GM21737 (cell line): ENCODE measurements around the gene POLR2E.

ENCODE experiments used
- ATAC-seq: cut with Tn5 transposase; IDR thresholded peaks from one replicate; pipeline ENCODE4 v1.9.1; 2021; ENCODE audit warnings: mild to moderate bottlenecking, moderate library complexity; ENCODE audit not compliant: unreplicated experiment

Gene POLR2E

DNA sequence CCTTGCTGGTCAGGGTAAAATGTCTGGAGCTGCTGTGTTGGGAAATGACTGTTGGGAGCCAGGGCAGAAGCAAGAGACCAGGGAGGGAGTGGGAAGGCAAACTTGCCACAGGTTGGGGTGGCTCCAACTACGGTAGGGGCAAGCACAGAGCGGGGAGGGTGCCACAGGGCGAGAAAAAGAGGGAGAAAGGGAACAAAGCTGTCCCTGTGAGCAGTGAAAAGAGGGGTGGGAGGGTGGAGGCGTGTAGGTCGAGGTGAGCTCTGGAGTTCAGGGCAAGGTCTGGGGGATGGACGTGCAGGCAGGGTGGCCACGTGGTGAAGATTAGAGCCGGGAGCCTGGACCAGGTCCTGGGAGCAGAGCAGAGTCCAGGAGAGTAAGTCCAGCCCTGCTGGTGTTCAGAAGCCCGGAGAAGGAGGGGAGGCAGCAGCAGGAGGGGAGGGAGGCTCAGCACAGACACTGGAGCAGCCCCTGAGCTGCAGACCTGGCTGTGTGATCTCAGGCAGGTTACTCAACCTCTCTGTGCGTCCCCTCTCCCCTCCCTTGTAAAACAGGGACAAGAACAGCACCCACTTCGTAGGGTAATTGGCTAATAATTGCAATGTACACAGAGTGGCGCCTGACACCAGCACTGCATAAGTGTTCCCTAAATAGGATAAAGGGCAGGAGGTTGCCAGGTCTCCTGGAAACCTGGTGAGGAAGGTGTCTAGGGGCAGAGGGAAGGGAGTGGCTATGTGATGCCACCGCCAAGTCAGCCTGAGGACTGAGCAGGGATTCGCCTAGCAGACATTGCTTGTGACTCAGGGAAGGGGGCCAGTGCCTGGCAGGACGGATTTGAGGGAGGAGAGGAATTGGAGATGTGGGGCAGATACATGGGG lies 3.2 kb upstream of the POLR2E start:
- ATAC-seq = no peak

DNA sequence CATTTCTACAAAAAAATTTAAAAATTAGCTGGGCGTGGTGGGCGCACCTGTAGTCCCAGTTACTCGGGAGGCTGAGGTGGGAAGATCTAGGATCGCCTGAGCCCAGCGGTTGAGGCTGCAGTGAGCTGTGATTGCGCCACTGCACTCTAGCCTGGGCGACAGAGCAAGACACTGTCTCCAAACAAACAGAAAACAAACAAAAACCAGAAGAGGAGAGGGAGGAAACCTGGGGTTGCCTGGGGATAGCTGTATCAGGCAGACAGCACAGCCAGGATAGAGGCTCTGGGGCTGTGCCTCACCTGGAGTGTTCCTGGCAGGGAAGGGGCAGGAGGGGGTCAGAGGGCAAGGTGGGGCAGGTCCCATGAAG lies 2.6 kb upstream of the POLR2E start:
- ATAC-seq = no peak

DNA sequence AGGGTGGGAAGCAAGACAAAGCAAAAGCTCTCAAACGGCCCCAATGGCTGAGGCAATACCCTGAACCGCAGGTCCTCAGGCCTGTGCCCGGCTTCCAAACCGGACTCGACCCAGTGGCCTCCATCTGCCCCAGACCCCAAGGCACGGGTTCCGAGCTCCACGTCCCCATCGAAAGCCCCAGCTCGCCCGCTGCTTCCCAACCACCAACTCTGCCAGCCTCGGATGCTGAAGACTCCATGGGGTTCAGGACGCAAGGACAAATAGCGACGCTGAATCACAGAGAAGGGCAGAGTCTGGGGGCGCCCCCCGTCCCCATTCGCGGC lies 559 bp downstream of the POLR2E start:
- no peak for ATAC-seq

DNA sequence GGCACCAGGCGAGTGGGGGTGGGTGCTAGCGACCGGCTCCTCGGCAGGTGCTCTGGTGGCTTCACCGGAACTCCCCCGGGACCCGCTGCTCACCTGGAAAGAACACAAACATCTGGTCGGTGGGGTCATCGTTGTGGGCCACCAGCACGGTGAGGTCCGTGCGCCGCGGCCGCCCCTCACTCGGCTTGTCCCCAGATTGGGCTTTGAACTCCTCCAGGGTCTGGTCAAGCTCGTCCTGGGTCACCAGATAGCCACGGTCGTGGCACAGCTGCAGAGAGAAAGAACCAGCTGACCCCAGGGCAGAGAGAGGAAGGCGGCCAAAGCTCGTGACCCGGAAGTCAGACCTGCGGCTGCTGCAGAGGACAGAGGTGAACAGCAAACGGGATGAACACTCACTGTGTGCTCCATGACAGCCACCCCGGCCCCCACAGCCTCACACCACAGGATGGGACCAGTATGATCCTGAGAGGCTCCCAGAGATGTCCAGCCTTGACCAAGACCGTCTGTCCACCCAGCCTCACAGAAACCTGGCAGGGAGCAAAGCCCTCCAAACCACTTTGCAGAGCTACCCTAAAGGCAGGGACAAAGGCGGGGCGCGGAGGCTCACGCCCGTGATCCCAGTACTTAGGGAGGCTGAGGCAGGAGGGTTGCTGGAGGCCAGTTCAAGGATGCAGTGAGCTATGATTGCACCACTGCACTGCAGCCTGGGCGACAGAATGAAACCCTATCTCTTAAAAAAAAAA lies 1.2 kb downstream of the POLR2E start:
- ATAC-seq = no peak

DNA sequence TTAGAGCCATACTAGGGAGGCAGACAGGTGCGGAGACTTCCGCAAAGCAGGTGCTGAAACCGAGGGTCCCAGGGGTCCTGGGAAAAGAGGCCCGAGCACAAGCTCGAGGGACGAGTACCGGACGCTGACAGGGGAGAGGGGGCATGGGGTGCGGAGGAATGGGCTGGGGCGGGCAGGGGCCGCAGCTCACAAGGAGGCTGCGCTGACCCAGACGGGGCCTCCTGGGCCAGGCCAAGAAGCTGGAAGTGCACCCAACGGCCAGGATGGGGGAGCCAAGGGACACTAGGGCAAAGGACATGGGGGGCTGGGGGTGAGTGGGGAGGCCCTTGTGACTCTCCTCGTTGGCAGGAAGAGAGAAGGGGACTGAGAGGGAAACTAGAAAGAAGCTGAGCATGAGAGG lies 1.8 kb downstream of the POLR2E start:
- no peak for ATAC-seq

DNA sequence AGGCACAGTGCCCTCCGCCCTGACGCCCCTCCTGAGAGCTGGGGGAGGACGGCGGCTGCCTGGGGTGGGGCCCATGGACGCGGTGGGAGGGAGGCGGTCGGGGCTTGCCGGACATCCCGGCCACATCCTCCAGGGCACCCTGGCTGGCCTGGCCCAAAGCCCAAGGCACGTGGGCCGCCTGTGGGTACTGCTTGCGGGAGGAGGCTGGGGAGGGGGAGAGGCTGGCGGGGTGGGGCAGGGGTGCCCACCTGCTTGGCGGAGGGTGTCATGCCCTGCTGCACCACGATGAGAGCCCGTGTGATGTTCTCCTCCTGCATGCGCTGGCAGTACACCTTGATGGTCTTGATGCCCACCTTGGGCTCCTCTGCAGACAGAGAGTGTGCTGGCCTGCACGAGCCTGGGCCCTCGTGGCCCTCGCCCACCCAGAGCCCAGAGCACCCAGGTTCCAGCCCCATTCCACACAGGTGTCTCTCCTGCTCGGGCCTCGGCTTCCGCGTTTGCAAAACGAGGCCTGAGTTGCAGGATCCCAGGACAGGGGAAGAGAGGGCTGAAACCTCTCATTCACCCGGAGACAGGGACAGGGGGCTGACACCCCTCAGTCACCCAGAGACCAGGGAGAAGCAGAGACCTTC lies 3.5 kb downstream of the POLR2E start:
- no peak for ATAC-seq

DNA sequence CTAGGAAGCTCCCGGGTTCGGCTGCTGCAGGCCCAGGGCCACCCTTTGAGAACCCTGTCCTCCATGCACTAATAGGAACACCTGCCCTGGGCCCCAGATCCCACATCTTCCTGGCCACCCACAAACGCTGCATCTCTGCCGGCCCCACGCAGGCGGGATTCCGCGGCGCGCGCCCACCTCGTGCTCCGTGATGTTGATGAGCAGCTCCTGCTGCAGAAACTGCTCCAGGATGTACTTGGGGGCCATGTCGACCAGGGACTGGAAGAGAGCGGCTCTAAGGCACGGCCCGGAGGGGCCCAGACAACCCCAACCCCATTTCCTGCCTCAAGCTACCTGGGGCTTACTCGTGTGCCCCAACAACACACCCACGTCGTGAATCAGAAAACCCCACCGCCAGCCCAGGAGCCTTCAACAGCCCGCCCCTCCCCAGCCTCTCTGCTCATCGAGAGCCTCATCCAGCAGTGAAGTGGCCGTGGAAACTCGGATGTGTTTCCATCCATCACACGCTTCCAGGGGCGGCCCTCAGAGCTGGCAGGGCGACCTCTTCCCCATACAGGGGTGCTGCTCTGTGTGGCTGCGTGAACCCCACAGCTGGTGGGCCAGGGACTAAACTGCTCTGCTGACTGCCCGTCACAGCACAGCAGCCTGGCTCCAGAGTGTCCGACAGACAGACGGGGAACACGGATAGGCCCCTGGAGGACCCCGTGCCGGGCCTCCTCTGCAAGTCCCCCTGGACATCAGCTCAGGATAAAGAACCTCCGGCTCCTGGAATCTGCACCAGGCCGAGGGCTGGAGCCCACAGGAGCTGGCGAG lies 4.2 kb downstream of the POLR2E start:
- ATAC-seq = no peak

DNA sequence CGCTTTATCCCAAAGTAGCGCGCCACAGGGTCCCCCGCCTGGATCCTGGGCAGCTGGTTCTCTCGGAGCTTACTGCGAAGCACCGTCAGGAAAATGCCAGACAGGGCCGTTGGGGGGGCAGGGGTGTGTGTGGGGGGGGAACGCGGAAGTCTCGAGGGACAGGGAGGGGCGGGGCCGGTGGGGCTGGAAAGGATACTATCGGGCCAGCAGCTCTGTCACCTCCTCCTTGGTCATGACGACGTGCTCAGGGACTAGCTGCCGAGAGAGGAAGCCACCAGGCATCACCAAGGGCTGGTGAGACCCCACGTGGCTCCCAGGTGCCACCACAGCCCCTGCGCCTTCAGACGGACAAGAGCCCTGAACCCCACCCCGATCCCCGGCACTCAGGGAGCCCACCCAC lies 5.3 kb downstream of the POLR2E start:
- no peak for ATAC-seq

DNA sequence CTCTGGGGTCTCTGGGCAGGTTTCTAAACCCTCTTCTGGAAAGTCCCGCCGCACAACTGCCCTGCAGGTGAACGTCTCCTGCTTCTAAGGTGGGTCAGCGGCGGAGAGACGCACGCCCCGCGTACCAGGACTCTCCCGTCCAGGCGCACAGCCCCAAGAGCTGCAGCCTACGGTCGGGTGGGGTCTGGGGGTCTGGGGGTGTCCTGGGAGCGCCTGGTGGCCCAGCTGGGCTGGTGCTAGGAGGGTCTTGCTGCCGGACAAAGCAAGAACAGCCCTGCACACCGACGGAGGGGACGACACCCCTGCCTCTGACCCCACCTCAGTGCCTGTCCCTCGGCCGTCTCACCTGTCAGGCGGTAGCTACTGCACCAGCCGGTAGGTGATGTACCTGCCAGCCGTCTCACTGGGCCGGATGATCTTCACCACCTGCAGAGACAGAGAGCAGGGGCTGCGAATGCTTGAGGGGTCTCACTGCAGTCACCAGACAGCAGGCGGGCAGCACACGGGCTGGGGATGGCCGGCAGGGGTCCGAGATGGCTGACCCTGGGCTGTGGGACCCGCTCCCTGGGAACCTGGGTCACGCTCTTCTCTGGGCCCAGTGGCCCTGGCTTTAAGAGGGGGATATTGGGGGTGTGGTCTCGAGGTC lies 5.9 kb downstream of the POLR2E start:
- ATAC-seq = no peak

DNA sequence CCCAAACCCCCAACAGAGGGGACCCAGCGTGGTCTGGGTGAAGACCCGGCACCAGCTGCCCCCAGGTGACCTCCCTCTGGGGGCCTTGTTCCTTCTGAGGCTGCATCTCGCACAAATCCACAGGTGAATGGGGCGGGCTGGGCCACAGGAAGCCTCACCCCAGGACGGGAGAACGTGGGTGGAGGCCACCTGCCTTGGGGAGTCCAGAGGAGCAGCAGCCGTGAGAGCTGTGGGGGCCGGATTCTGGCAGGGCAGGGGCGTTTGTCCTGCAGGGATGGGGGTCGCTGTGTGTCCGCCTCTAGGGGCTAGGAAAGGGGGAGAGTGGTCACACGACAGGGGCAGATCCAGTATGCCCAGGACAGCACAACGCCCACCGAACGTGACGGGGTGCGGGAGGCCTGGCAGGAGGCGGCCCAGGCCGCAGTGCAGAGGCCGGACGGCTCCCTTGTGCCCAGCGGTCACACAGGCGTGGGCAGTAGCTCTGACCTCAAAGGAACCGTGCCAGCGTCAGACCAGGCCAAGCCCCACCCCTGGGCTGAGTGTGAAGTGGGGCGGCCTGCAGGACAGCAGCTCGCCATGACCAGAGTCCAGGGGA lies 6.7 kb downstream of the POLR2E start:
- ATAC-seq = no peak

DNA sequence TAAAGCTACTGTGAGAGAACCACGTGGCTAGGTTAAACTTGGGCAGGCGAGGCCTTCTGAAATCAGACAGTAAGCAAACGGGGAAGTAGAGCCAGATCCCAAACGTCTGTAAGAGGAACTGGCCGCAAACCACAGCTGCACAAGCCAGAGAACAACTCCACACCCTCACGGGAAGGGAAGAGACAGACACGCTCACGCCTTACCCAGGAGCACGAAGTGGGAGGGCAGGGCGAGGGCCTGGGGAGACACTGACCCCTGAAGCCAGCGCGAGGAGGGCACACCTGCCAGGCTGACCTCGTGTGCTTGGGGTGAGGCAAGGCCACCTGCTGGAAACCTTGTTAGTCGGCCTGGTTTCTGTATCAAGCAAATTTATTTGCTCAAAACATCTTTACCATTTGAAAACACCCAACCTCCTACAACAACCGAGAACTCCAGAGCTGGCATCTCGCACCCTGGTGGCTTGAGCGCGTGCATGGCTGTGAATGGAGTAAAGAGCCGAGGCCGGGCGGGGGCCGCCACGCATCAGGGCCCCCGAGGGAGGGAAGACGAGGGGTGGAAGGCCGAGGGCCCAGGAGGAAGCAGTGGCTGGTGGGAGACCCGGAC lies 7.3 kb downstream of the POLR2E start:
- ATAC-seq = no peak

DNA sequence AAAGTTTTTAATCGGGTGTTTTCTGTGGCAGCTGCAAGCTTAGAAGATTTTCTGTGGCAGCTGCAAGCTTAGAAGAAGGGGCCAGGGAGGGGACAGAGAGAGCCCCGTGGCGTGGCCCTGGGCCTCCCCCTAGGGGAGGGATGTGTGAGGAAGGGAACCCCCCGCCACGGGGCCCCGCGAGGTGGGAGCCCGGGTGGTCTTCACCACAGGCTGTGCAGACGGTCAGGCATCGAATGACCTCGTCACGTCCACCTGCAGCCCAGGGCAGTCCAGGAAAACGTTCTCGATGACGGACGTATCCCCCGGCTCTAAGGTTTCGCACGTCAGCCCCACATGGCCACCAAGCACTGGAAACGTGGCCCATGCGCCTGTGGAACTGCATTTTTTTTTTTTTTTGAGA lies 8.6 kb downstream of the POLR2E start:
- no peak for ATAC-seq

DNA sequence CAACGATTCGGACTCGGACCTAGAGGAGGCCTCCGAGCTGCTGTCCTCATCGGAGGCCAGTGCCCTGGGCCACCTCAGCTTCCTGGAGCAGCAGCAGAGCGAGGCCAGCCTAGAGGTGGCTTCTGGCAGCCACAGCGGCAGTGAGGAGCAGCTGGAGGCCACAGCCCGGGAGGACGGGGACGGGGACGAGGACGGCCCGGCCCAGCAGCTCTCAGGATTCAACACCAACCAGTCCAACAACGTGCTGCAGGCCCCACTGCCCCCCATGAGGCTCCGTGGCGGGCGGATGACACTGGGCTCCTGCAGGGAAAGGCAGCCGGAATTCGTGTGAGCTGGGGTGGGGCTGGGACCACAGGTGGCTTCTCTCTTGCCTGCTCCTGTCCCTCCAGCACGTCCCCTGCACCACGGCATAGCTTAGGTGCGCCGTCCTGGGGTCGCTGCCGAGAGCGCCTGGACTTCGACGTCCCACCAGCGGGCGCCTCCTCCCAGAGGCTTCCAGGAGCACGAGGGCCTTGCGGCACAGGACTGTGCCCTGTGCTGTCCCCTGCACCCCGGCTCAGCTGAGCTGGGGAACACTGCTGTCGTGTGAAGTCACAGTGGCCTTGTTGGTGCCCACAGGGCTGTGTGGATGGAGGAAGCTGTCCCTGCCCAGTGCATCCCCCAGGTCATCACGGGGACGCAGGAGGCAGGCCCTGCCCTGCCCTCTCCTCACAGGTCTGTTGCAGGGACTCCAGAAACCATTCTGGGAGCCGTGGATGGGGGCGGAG lies 9.3 kb downstream of the POLR2E start:
- ATAC-seq = no peak

DNA sequence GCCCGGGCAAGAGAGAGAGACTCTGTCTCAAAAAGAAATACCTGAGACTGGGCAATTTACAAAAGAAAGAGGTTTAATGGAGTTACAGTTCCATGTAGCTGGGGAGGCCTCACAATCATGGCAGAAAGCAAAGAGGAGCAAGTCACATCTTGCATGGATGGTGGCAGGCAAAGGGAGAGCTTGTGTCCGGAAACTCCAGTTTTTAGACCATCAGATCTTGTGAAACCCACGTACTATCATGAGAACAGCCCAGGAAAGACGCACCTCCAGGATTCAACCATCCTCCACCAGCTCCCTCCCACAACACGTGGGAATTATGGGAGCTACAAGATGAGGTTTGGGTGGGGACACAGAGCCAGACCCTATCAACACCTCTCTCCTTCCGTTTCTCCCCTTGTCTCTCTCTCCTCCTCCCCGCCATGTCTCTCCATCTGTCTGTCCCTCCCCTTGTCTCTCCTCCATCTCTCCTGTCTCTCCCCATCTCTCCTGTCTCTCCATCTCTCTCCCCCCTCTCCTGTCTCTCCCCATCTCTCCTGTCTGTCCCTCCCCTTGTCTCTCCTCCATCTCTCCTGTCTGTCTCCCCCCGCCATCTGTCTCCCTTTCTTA lies 10.0 kb downstream of the POLR2E start:
- ATAC-seq = no peak

DNA sequence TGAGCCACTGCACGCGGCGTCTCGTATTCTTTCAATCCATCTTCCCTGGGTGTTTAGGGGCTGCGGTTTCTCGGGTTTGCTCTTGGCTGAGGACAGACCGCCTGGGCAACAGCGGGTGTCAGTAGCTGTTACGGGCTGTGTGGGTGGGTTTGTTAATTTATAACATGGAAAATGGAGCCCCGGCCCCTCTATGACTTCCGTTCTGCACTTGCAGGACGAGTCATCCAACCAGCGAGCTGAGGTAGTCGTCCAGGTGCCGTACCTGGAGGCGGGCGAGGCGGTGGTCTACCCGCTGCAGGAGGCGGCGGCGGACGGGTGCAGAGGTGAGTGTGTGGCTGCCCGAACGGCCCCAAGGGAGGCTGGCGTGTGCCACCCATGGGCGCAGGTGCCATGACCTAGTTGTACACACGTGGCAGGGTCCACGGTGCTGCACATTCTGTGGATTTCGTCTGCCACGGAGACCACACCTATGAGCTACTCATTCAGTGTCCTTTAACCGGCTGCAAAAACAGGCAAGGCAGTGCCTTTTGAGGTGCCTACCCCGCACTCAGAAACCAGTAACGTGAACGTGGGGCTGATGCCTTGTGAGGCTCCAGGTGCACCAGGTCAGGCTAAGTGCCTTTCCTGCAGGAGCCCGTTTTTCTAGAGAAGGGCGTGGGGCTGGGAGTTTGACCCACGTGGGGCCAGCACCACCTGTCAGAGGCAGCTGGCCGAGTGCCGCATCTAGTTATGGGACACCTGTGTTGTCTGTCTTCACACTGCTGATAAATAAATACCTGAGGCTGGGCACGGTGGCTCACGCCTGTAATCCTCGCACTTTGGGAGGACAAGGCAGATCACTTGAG lies 10.9 kb downstream of the POLR2E start:
- ATAC-seq = no peak

DNA sequence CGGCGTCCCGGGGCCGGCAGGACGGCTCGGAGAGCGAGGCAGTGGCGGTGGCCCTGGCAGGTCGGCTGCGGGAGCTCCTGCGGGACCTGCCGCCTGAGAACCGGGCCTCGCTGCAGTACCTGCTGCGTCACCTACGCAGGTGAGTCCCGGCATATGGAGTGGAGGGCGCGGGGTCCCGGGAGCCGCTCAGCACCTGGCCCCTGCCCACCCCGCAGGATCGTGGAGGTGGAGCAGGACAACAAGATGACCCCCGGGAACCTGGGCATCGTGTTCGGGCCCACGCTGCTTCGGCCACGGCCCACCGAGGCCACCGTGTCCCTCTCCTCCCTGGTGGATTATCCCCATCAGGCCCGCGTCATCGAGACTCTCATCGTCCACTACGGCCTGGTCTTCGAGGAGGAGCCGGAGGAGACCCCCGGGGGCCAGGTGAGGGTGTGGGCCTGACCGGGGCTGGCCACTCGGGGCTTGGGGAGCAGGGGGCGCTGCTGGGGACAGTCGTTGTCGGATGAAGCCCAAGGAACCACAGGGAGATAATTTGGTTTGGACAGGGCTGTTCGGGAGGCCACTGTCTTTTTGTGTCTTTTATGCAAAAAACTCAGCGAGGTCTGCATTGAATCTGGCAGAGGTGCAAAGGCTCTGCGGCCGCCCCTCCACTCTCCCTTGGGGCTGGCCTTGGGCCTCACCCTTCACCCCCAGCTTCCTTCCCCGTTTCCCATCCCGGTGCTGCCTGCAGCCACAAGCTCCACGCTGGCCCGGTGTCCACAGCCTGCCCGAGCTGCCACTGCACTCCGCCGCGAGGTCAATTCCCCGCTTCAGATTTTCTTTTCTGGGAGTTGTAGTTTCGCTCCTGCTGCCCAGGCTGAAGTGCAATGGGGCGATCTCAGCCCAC lies 12.0 kb downstream of the POLR2E start:
- no peak for ATAC-seq
